Activated CD4-positive, alpha-beta T cell treated with anti-CD3 and anti-CD28 coated beads for 36 hours (primary cell): ENCODE measurements around the gene IRAK1. TPM values are rescaled to one million over a fixed set of nuclear protein-coding genes. Genes with fewer than 3 reads are reported as not detected.
A peak's percentile ranks its signal among the peaks of the same experiment; 100 is the strongest.

Experiments
- ATAC-seq: fragments of 200-7000 bp; cut with Tn5 transposase; one replicate; pipeline ENCODE4 v1.10.0; 2021; ENCODE audit warnings: mild to moderate bottlenecking, moderate library complexity
- CTCF ChIA-PET: fragments of 350-600 bp; sonication (Branson Sonifier 250); formaldehyde crosslinking; loops from one replicate; lab custom pipeline; 2021; ENCODE audit warnings: antibody characterized with exemption; lab: Charles Lee
- POLR2A ChIA-PET: fragments of 350-600 bp; sonication (Branson Sonifier 250); formaldehyde crosslinking; loops from one replicate; lab custom pipeline; 2021; ENCODE audit warnings: antibody characterized with exemption, inconsistent platforms; lab: Charles Lee
- DNase-seq: peaks from one replicate; pipeline ENCODE4 v3.0.0-alpha.2; 2020
- H3K27ac Mint-ChIP-seq: one replicate; pipeline ENCODE4 v1.8.0; 2021; ENCODE audit warnings: mixed read lengths
- H3K27me3 Mint-ChIP-seq: one replicate; pipeline ENCODE4 v1.8.0; 2021; ENCODE audit warnings: mixed read lengths
- H3K36me3 Mint-ChIP-seq: one replicate; pipeline ENCODE4 v1.8.0; 2021; ENCODE audit warnings: low read depth, mixed read lengths
- H3K4me1 Mint-ChIP-seq: one replicate; pipeline ENCODE4 v1.8.0; 2021; ENCODE audit warnings: mixed read lengths
- H3K4me3 Mint-ChIP-seq: one replicate; pipeline ENCODE4 v1.8.0; 2021; ENCODE audit warnings: mild to moderate bottlenecking, moderate library complexity, mixed read lengths
- H3K9me3 Mint-ChIP-seq: one replicate; pipeline ENCODE4 v1.8.0; 2021; ENCODE audit warnings: low read depth, mixed read lengths
- intact Hi-C, 2 experiments: fragments of 100-400 bp; cut with DNase I in 1 of 2; cut with micrococcal nuclease in 1 of 2; formaldehyde crosslinking; loops; one replicate each; pipeline versions ENCODE4 v1.14.2 to v1.15.1; 2022 to 2024; cut with DNase I, micrococcal nuclease
- total RNA-seq, 2 experiments: library from RNA; stranded (reverse); gene quantifications; one replicate each; pipeline ENCODE4 v1.2.3, GENCODE V29; 2021

IRAK1 gene
- total RNA-seq, 2 experiments from 2014 or later, result 84.3 to 93.6 TPM

DNA sequence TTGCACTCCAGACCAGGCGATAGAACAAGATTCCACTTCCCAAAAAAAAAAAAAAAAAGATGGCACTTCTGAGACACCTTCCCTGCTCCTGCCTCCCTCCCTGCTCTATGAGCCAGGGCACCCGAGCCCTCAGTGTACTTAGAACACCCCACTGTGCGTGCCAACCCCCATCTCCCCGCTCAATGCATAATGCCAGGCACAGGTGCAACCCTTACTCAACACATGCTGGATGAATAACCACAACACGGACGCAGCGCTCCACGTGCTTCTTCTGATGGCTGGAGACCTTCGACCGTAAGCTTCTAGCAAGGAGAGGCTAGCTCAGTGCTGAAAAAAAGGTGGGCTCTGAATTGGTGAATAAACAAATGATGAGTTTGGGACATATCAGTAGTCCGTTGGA lies 19.9 kb upstream of the IRAK1 start:
- Mint-ChIP-seq H3K27me3 (no peaks in the 10 kb centered on the region), H3K9me3 (no peaks in the 10 kb centered on the region), H3K4me3 (no peak overlapping the region), H3K27ac (peak overlapping the region; percentile 80), H3K36me3 (peaks cover 24% of the 10 kb centered on the region), H3K4me1 (peaks cover 46% of the 10 kb centered on the region)
- CTCF ChIA-PET, result no interaction called here
- POLR2A ChIA-PET, result no interaction called here
- ATAC-seq (no peak), DNase-seq (no peak)
- intact Hi-C loops, result no loop called here

- Mint-ChIP-seq H3K4me3 (no peak overlapping the region), H3K27ac (no peak overlapping the region), H3K27me3 (no peaks in the 10 kb centered on the region), H3K36me3 (peaks cover 24% of the 10 kb centered on the region), H3K4me1 (peaks cover 46% of the 10 kb centered on the region), H3K9me3 (no peaks in the 10 kb centered on the region)
- ChIA-PET CTCF (no interaction called here), POLR2A (no interaction called here)
- ATAC-seq (no peak), DNase-seq (no peak)
- intact Hi-C loops, result no loop called here
These were observed 19.0 kb upstream of the IRAK1 start for GRCh38 chrX:154038656-154039055.

GRCh38 chrX:154037754-154038153 lies 18.1 kb upstream of the IRAK1 start:
- Mint-ChIP-seq H3K27me3 (no peaks in the 10 kb centered on the region), H3K27ac (no peak overlapping the region), H3K4me1 (peaks cover 43% of the 10 kb centered on the region), H3K36me3 (peaks cover 24% of the 10 kb centered on the region), H3K4me3 (no peak overlapping the region), H3K9me3 (no peaks in the 10 kb centered on the region)
- DNase-seq (no peak), ATAC-seq (no peak)
- intact Hi-C loops, result no loop called here
- CTCF ChIA-PET, result no interaction called here
- POLR2A ChIA-PET, result no interaction called here

GRCh38 chrX:154036513-154036912 lies 16.8 kb upstream of the IRAK1 start:
- POLR2A ChIA-PET, result no interaction called here
- Mint-ChIP-seq H3K4me3 (no peak overlapping the region), H3K9me3 (no peaks in the 10 kb centered on the region), H3K27me3 (no peaks in the 10 kb centered on the region), H3K36me3 (peaks cover 24% of the 10 kb centered on the region), H3K4me1 (peaks cover 36% of the 10 kb centered on the region), H3K27ac (peak overlapping the region; percentile 73)
- intact Hi-C loops, result no loop called here
- ATAC-seq (peak; percentile 70), DNase-seq (peak; percentile 48)
- CTCF ChIA-PET, result interaction anchor here (0.9 to 1.0 kb wide), 2 partner anchors 15 to 16 kb away, joined by 3 read pairs; no protein-coding TSS in a partner anchor

DNA sequence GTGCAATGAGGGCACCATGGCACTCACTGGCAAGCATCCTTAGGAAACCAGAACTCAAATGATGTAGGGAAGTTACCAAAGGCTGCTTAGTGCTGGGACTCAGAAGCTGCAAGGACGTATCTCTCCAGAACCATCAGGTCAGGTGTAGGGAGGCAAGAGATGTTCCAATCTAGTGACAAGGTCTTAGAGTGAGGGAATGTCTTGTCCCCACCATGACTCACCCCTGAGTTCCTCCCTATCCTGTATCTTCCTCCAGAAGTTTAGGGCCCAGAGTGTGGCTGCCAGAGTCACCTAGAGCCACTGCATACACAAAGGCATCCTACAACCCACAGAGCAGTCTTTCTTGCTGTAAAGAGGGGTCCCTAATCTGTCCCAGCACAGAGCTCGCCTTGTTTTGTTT lies 14.1 kb upstream of the IRAK1 start:
- no peaks in the 10 kb centered on the region for H3K9me3 Mint-ChIP-seq
- H3K4me3 Mint-ChIP-seq, result no peak overlapping the region
- H3K36me3 Mint-ChIP-seq, result peaks cover 15% of the 10 kb centered on the region
- no peak for DNase-seq
- no peak for ATAC-seq
- peaks cover 16% of the 10 kb centered on the region for H3K4me1 Mint-ChIP-seq
- ChIA-PET POLR2A (no interaction called here), CTCF (no interaction called here)
- H3K27me3 Mint-ChIP-seq, result no peaks in the 10 kb centered on the region
- peak overlapping the region; percentile 42 for H3K27ac Mint-ChIP-seq
- intact Hi-C loops, result no loop called here

DNA sequence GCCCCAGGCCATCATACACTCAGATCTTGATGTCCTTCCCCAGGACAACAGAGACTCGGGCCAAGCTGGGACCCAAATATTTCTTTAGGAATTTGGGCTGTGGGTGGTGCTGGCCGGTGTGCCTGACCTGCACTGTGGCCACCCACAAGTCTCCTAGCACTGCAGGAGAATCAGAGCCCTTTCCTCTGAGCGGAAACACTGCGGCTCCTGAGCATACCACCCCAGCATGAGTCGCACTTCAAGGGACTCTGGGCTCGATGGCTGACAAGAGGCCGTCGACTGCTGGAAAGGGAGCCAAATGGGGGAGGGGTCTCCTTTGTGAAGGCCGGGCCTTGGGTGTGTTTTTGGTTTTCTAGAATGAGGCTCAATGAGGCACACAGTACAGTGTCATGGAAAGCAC lies 13.0 kb upstream of the IRAK1 start:
- ChIA-PET CTCF (no interaction called here), POLR2A (no interaction called here)
- DNase-seq, result no peak
- peaks cover 17% of the 10 kb centered on the region for H3K36me3 Mint-ChIP-seq
- no peak overlapping the region for H3K27ac Mint-ChIP-seq
- H3K9me3 Mint-ChIP-seq, result no peaks in the 10 kb centered on the region
- no peak overlapping the region for H3K4me3 Mint-ChIP-seq
- H3K4me1 Mint-ChIP-seq, result peaks cover 11% of the 10 kb centered on the region
- ATAC-seq, result no peak
- intact Hi-C loops, result no loop called here
- H3K27me3 Mint-ChIP-seq, result no peaks in the 10 kb centered on the region

DNA sequence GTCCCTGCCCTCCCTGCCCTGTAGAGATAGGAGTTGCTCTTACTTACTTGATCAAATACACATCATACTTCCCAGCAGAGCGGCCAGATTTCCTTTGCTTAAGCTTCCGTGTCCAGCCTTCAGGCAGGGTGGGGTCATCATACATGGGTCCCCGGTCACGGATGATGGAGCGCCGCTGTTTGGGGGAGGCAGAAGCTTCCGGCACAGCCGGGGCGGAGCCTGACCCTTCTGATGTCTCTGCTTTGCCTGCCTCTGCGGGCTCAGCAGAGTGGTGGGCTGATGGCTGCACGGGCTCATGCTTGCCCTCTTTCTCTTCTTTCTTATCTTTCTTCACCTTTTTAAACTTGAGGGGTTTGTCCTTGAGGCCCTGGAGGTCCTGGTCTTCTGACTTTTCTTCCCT lies 12.5 kb upstream of the IRAK1 start:
- no peak overlapping the region for H3K27ac Mint-ChIP-seq
- ChIA-PET POLR2A (no interaction called here), CTCF (no interaction called here)
- intact Hi-C loops, result no loop called here
- no peaks in the 10 kb centered on the region for H3K27me3 Mint-ChIP-seq
- peaks cover 10% of the 10 kb centered on the region for H3K4me1 Mint-ChIP-seq
- no peak overlapping the region for H3K4me3 Mint-ChIP-seq
- H3K36me3 Mint-ChIP-seq, result peaks cover 16% of the 10 kb centered on the region
- ATAC-seq, result no peak
- no peak for DNase-seq
- H3K9me3 Mint-ChIP-seq, result no peaks in the 10 kb centered on the region

DNA sequence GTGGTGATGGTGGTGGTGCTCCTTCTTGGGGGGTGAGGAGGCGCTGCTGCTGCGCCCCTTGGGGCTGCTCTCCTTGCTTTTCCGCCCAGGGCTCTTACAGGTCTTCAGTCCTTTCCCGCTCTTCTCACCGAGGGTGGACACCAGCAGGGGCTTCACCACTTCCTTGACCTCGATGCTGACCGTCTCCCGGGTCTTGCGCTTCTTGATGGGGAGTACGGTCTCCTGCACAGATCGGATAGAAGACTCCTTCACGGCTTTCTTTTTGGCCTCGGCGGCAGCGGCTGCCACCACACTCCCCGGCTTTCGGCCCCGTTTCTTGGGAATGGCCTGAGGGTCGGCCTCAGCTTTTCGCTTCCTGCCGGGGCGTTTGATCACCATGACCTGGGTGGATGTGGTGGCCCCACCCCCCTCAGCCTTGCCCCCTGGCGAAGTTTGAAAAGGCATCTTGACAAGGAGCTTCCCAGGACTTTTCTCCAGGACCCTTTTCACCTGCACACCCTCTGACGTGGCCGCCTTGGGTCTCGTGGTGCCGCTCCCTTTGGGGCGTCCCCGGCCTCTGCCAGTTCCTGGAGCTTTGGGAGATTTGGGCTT lies 11.1 kb upstream of the IRAK1 start:
- CTCF ChIA-PET, result no interaction called here
- peaks cover 13% of the 10 kb centered on the region for H3K36me3 Mint-ChIP-seq
- no peak for ATAC-seq

DNA sequence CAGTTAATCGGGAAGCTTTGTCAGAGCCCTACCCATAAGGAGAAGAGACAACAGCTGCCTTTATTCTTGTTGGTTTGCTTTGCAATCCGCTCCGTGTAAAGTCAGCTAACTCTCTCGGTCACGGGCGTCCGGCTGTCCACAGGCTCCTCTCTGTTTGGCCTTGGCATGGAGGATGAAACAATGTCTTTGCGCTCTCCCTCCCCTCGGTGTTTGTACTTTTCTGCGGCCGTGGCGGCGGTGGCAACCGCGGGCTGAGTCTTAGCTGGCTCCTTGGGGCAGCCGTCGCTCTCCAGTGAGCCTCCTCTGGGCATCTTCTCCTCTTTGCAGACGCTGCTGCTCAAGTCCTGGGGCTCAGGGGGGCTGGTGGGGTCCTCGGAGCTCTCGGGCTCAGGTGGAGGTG lies 10.6 kb upstream of the IRAK1 start:
- ATAC-seq (no peak), DNase-seq (no peak)
- POLR2A ChIA-PET, result no interaction called here
- Mint-ChIP-seq H3K9me3 (no peaks in the 10 kb centered on the region), H3K36me3 (peaks cover 13% of the 10 kb centered on the region), H3K4me1 (peaks cover 2% of the 10 kb centered on the region), H3K27ac (no peak overlapping the region), H3K27me3 (no peaks in the 10 kb centered on the region), H3K4me3 (no peak overlapping the region)
- CTCF ChIA-PET, result no interaction called here
- intact Hi-C loops, result no loop called here

More for the DNA sequence above, 11.1 kb upstream of the IRAK1 start:
- POLR2A ChIA-PET, result interaction anchor here (0.6 kb wide), 1 partner anchor 503 kb away, joined by 5 read pairs; no protein-coding TSS in a partner anchor
- Mint-ChIP-seq H3K27ac (no peak overlapping the region), H3K9me3 (no peaks in the 10 kb centered on the region), H3K4me1 (peaks cover 2% of the 10 kb centered on the region), H3K27me3 (no peaks in the 10 kb centered on the region), H3K4me3 (no peak overlapping the region)
- intact Hi-C loops, result no loop called here
- DNase-seq, result no peak

DNA sequence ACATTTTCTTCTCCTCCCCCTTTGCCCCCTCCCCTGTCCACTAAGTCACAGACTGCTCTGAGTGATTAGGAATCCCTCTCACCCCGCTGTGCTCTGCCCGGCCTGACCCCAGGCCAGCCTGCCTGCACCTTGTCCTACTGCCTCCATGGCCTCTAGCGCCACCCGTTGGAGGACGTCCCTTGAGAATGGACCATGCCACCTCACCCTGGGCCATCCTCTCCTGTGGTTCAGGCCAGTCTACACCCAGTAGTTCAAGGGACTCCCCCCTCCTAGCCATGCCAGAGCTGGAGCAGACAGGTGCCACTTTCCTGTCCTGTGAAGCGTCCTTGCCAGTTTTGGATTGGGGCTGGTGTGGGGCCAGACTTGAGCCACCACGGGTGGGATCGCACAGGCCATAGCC lies 9.7 kb upstream of the IRAK1 start:
- ATAC-seq (peak; percentile 33), DNase-seq (peak; percentile 28)
- peaks cover 8% of the 10 kb centered on the region for H3K36me3 Mint-ChIP-seq
- POLR2A ChIA-PET, result no interaction called here
- CTCF ChIA-PET, result interaction anchor here (0.6 kb wide), 1 partner anchor 472 kb away, joined by 8 read pairs; no protein-coding TSS in a partner anchor
- H3K9me3 Mint-ChIP-seq, result no peaks in the 10 kb centered on the region
- H3K4me1 Mint-ChIP-seq, result peaks cover 2% of the 10 kb centered on the region
- H3K27ac Mint-ChIP-seq, result no peak overlapping the region
- H3K27me3 Mint-ChIP-seq, result no peaks in the 10 kb centered on the region
- H3K4me3 Mint-ChIP-seq, result no peak overlapping the region
- intact Hi-C loops, result no loop called here

DNA sequence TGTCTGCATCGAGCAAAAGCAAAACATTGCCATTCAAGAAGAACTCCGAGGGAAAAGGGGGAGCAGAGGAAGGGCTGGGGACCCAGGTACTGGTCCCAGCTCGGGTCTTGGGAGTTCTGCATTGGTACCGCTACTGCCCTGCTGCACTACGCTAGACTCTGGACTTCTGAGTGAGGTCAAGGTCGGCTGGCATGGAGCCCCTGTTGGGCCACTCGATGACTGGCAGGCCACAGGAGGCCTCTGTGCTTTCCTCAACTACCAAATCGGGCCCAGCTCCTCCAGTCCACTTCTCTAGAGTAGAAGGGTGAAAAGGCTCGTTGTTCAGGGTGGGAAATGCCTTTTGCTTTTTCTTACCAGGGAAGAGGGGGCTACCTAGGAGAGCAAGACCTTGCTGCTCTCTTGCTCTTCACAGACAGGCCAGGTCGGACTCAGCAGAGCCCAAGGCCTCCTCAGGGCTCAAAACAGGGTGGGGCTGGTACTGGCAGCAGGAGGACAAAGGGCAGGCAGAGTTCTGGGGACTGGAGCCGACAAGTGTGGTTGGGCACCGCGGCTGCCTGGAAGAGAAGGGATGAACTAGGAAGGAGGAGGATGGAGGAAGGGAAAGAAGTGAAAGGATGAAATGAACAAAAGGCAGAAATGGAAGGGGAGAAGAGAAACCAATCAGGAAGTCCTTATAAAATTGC lies 8.9 kb upstream of the IRAK1 start:
- no peak for ATAC-seq
- POLR2A ChIA-PET, result no interaction called here
- no peaks in the 10 kb centered on the region for H3K27me3 Mint-ChIP-seq
- peaks cover 2% of the 10 kb centered on the region for H3K4me1 Mint-ChIP-seq
- no peak overlapping the region for H3K4me3 Mint-ChIP-seq
- intact Hi-C loops, result no loop called here
- CTCF ChIA-PET, result interaction anchor here (0.6 kb wide), 1 partner anchor 472 kb away, joined by 8 read pairs; no protein-coding TSS in a partner anchor
- H3K27ac Mint-ChIP-seq, result no peak overlapping the region
- no peak for DNase-seq
- peaks cover 8% of the 10 kb centered on the region for H3K36me3 Mint-ChIP-seq
- H3K9me3 Mint-ChIP-seq, result no peaks in the 10 kb centered on the region

DNA sequence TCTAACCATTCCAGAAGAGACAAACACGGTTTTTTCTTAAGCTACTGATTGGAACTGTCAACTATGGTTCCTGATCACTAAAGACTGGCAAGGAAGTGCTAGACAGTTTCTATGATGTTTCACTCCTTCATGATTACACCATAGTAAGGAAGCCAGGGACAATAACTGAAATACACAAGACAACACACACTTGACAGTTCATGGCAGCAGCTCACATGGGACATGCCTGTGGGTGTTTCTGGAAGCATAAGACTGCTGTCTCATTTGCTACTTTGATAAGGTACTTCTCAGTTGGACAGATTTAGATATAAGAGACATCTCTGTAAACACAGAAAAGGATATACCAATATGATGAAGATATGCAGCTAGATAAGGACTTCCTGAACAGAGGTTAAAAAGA lies 8.3 kb upstream of the IRAK1 start:
- H3K27ac Mint-ChIP-seq, result no peak overlapping the region
- intact Hi-C loops, result no loop called here

More for the DNA sequence above, 8.3 kb upstream of the IRAK1 start:
- no peaks in the 10 kb centered on the region for H3K9me3 Mint-ChIP-seq
- no peak for ATAC-seq
- peaks cover 2% of the 10 kb centered on the region for H3K4me1 Mint-ChIP-seq
- ChIA-PET POLR2A (no interaction called here), CTCF (interaction anchor here (2.7 kb wide), 1 partner anchor 15 kb away, joined by 10 read pairs; no protein-coding TSS in a partner anchor)
- H3K36me3 Mint-ChIP-seq, result peaks cover 8% of the 10 kb centered on the region
- no peak overlapping the region for H3K4me3 Mint-ChIP-seq
- DNase-seq, result no peak
- H3K27me3 Mint-ChIP-seq, result no peaks in the 10 kb centered on the region
